Cerebellar nuclear complex (tissue), 1 donor: Measurements from ENCODE around the gene CDC25A.
"Not testable (repeated sequence)": the region's sequence is repeated elsewhere in the genome, so short reads cannot be mapped to it uniquely, and the experiment has no call there.

Source experiments
- DNase-seq, 2 experiments: peaks; one replicate each; lab custom pipeline; 2025; lab: John Stamatoyannopoulos, UW

Gene CDC25A

DNA sequence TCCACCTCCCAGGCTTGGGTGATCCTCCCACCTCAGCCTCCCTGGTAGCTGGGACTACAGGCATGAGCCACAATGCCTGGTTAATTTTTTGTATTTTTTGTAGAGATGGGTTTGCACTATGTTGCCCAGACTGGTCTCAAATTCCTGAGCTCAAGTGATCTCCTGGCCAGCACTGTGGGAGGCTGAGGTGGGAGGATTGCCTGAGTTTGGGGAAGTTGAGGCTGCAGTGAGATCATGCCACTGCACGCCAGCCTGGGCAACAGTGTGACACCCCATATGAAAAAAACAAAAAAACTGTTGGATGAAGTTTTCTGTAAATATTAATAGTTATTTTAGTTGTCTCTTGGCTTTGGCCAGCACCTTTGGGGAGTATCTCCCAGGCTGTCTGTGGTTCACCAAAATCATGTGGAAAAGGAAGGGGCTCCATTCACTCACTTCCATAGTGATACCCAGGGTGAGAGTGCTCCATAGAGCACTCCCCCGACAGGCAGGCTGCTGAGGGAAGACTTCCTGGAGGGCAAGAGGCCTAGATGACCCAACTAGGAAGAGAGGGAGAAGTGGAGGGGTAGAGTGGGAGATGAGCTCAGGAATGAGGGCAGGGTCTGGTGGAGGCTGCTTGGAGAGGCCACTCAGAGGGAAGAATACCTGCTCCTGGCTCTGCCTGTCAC lies 47.1 kb downstream of the CDC25A start:
- no peak for DNase-seq

DNA sequence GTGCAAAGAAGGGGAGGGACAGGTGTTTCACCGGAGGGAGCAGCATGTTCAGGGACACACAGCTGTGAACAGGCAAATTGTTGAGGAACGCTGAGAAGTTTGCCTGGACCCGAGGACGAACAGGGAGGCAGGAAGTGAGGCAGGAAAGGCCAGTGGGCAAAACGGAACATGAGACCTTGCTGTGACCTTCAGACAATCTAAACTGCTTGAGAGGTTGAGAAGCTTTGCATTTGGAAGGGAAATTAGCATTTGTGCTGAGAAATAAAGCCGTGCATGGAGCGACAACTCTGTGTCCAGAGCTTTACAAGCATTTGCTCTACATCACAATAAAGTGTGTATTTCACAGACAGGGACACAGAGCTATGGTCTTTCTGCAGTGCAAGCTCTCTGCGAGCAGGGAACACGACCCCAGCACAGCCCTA lies 47.9 kb downstream of the CDC25A start:
- DNase-seq, result no peak

DNA sequence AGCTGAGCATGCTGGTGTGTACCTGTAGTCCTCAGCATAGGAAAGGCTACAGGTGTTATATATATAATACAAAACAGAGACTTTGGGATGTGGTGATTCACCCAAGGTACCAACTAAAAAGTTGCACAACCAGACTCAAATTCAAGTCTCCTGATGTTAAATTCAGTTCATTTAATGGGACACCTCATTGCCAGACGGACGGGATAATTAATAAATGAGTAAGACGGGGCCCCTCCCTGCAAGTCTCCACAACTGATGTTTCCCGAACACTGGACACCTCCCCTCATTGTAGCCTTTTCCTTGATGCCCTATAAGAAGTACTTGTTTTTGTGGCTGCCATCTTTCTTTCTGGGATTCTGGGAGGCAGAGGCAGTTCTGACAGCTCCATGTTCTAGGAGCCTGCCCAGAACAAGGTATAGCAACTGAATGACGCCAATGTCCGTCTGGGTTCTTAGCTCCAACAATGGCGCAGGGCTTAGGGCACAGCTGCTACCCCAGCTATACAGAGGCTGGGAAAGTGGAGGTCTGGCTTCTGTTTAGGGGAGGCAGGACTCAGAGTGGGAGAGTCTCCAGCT lies 50.7 kb downstream of the CDC25A start:
- no peak for DNase-seq

DNA sequence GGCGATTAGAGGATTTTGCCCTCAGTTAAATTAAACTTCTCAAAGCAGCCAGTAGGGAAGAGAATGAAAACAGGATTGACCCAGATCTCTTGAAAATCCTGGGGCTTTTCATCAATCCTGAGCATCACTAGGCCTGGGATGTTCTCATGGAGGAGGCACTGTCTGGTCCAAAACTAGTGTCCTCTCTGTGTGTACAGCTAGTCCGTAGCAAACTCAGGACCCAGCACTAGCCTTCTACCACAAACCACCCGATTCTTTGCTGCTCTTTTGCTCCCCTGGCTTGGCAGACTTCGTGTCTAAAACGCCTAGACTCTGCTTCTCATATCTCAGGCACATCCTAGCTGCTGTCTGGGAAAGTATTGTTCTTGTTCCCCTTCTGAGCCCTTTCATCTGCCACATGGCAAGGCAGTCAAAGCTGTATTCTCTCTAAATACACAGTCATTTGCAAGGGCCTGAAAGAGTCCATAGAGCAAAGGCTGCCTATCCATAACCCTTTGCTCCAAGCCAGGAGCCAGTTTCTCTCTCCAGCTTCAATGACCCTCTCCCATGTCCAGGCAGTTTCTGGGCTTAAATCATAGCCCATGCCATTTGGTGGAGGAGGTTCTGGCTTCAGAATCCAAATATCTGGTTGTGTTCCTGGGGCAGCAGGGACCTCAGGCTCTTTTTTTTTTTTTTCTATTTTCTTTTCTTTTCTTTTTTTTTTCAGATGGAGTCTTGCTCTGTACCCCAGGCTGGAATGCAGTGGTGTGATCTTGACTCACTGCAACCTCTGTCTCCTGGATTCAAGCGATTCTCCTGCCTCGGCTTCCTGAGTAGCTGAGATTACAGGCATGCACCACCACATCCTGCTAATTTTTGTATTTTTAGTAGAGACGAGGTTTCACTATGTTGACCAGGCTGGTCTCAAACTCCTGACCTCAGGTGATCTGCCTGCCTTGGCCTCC lies 52.4 kb downstream of the CDC25A start:
- no peak for DNase-seq

DNA sequence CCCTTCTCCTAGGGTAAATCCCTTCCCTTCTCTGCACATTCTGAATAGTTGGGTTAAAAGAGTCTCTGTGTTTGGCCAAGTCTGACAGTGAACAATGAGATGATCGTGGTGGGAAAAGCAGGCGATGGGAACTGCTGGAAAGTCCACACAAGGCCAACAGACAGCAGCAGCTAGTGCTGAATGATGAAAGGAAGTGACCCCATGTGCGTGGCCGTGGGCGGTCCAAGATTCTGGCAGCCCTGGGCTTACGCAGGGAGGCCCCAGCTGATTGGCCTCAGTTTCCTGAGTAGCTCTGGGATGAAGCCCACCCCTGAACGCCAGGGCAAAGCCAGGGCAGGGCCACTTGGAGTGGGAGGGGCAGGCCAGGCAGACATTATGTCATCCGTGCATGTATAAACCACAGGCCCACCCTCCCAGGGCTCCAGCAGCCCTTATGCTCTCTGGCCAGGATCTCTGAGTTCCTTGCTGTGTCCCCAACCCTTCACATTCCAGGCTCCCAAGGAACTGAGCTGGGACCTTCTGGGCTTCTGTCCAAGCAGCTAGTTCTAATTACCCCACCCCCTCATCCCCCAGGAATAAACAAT lies 57.8 kb downstream of the CDC25A start:
- DNase-seq, result no peak

DNA sequence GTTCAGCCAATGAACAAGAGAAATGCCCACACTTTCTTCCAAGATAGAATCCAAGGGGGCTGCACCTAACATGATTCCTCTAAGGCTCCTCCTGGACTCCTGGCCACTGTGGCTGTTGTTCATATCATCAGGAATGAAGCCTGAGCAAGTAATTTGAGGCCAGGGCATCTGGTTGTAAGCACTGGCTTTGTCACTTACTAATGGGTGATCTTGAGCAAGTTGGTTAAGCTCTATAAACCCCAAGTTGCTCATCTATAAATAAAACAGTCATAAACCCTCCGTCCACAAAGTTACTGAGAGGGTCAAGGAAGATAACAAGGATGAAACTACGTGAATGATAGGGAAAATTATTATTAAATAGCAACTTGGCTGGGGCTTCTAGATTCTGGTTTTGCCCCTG lies 58.3 kb downstream of the CDC25A start:
- DNase-seq, result no peak

DNA sequence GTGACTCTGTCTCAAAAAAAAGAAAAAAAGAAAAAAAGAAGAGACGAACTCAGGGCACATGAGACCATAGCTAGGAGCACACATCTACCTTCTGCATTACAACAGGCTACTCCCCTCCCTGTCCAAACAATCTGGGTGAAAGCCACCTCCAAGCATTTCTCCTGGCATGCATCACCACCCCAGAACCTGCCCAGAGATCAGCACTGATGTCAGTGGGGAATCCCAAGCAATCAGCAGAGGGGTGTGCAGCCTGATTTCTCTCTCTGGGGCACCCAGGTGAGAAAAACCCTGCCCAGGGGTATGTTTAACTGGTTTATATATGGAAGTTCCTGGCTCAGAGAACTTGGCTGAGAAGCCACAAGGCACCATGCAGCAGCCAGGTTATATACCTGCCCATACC lies 59.4 kb downstream of the CDC25A start:
- no peak for DNase-seq

DNA sequence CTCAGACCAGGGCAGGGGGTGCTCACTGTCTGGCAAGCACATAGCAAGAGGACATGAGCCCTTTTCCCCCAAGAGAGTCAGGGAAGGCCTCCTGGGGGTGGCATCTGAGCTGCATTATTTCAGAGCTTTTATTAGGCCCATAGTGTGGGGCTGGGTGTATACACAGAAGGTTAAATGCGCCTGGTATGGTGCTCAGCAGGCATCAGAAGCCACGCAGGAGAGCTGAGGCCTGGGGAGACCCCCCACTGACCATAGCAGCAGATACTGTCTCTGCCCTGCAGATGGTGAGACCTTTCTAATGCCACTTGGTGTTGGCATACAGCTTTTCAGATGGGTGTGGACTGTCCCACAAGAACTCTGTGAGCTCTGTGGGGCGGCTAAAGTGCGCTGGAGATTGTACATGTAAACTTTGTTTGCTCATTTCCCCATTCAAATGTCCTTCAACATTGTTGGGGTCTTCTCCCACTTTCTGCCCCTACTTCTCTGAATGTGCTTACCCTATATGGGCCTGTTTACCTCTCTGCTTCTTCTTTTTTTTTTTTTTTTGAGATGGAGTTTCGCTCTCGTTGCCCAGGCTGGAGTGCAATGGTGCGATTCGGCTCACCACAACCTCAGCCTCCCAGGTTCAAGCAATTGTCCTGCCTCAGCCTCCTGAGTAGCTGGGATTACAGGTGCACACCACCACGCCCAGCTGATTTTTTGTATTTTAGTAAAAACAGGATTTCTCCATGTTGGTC lies 62.2 kb downstream of the CDC25A start:
- DNase-seq, result no peak

DNA sequence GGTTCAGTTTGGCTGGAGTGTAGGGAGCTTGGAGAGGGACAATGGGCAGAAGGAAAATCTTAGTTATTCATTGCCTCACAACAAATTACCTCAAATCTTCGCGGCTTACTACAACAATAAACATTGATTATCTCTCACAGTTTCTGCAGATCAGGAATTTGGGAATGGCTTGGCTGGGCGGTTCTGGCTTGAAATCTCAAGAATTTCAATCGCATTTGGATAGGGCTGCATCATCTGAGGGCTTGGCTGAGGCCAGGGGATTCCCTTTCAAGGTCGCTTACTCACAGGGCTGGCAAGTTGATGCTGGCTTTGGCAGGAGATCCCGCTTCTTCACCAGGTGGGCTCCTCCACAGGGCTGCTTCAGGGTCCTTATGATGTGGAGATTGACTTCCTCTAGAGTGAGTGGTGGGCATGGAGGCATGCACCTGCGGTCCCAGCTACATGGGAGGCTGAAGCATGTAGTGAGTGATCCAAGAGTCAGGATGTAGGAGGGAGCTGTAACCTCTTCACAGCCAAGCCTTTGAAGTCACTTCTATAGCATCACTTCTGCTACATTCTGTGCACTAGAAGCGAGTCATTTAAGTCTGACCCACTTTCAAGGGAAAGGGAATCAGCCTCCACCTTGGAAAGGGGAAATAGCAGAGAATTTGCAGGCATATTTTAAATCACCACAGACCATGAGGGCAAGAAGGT lies 63.1 kb downstream of the CDC25A start:
- DNase-seq, result no peak

DNA sequence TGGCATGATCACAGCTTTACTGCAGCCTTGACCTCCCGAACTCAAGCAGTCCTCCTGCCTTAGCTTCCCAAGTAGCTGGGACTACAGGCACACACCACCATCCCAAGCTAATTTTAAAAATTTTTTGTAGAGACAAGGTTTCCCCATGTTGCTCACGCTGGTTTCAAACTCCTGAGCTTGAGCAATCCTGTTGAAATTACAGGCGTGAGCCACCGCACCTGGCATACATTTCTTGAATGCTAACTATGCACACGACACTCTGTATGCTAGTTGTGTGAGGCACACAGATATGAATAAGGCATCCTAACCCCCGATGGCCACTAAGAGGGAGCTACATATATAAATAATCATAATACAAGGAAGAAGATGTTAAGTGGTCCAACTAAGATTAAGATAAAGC lies 64.9 kb downstream of the CDC25A start:
- DNase-seq, result no peak

DNA sequence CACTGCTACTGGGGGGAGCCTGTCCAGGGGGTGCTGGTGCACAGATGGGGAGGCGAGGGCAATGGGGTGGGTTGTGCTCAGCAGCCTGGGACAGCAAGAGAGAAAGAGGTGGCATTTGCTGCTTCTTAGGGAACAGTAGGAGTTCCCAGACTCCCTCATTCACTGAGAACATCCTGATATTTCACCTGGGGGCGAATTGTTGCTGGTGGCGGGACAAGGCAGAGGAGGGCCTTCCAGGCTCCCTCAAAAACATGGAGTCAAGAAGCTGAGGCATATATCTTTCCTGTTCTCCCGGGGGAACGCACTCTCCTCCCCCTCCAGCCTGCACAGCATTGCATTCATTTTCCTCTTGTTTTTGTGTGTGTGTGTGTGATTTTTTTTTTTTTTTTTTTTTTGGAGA lies 65.7 kb downstream of the CDC25A start:
- no peak for DNase-seq

DNA sequence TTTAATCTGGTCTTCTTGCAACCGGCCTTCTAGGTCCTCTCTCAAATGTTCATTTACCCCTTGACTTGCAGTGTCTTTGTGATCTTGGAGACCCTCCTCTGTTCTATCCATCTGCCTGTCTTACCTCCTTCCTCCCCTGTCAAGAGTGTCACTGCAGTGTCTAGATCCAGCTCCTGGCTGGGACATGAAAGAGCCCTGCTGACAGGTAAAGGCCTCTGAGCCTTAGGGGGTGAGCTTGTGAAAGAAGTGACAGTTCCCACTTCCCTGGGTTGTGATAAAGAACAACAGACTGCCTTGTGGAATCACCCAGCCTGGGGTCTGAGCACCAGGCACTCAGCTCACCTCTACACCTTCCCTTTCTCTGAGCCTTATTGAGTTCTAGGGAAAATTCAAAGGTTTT lies 68.0 kb downstream of the CDC25A start:
- DNase-seq, result no peak

DNA sequence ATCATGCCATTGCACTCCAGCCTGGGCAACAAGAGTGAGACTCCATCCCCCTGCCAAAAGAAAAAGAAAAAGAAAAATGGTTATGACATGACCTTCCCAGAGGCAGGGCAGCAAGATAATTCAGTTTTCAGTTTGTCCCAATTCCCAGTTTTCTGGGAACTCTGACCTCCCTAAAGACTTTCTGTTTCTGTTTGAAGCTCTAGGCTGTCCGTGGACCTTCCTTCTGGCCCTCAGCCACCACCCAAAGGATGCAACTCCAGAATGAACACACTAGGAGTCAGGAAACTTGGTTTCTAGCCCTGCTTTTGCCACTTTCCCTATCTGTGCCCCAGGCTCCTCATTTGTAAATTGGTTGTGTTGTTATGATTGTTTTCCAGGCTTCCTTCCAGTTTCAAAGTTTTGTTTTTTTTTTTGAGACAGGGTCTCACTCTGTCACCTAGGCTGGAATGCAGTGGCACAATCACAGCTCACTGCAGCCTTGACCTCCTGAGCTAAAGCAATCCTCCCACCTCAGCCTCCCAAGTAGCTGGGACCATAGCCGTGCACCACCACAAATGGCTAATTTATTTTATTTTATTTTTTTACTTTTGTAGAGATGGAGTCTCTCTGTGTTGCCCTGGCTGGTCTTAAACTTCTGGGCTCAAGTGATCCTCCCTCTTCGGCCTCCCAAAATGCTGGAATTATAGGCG lies 68.6 kb downstream of the CDC25A start:
- DNase-seq, result no peak

DNA sequence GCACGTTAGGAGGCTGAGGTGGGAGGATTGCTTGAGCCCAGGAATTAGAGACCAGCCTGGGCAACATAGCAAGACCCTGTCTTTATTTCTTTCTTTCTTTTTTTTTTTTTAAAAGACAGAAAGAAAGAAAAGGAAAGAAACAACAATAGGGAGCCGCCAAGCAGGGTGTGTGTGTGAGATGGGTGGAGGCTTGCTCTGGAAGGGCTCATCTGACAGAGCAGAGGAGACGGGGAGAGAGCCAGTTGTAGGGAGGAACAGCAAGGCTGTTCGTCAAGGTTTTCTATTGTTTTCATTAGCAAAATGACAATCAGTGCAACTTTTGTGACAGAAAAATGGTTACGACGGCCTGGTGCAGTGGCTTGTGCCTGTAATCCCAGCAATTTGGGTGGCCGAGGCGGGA lies 69.3 kb downstream of the CDC25A start:
- no peak for DNase-seq

DNA sequence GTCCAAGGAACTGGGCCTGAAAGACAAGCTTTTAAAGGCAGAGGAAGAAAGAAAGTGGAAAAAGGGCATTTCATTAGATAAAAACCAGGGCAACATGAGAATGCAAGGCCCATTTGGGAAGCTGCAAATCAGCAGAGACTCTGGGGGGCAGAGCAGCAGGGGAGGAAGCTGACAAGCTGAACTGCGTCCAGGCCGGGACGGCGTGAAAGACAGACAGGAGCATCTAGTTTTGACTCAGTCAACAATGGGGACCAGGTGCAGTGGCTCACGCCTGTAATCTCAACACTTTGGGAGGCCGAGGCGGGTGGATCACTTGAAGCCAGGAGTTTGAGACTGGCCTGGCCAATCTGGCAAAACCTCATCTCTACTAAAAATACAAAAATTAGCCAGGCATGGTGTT lies 69.9 kb downstream of the CDC25A start:
- DNase-seq, result no peak

DNA sequence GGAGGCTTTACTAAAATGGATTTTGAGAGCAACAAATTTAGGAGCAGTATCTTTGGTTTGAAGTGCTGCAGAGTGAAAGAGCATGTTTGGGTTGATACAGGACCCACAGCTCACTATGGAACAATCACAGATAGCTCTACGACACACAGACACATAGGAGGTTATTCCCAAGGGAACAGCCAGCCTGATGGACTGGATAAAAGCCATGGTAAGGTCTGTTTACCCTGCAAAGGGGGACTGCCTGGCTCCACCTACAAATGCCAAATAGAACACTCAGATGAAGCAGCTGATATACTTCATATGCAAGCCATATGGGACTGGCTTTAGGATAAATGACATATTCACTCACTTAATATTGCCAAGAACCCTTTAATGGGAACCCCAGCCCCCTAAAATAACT lies 75.4 kb downstream of the CDC25A start:
- DNase-seq, result no peak

DNA sequence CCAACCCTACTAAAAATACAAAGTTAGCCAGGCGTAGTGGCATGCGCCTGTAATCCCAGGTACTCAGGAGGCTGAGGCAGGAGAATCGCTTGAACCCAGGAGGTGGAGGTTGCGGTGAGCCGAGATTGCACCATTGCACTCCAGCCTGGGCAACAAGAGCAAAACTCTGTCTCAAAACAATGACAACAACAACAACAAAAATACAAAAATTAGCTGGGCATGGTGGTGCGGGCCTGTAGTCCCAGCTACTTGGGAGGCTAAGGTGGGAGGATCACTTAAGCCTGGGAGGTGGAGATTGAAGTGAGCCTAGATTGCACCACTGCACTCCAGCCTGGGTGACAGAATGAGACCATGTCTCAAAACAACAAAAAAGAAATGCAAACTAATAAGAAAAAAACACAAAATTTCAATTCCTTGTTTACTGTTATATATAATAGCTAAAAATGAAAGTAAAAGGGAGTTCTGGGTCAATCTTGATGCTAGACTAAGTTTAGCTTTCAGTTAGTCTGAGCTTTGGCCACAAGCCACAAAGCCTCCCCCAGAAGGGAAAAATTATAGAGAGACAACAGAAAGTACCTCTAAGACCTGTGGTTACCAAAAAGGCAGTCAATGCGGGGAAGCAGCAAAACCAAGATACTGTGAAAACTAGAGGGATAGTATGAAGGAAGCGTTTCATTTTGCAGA lies 76.0 kb downstream of the CDC25A start:
- DNase-seq, result not testable (repeated sequence)

DNA sequence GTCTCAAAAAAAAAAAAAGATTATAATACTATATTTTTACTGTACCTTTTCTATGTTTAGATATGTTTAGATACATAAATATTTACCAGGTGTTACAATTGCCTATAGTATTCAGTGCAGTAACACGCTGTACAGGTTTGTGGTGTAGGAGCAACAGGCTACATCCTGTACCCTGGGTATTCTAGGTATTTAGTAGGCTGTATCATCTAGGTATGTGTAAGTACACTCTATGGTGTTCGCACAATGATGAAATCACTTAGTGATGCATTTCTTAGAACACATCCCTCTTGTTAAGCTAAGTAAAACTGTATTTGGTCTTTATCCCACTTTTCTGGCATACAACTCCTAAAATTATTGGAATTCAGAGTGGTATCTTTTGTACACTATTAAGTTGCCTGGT lies 77.8 kb downstream of the CDC25A start:
- DNase-seq, result no peak

DNA sequence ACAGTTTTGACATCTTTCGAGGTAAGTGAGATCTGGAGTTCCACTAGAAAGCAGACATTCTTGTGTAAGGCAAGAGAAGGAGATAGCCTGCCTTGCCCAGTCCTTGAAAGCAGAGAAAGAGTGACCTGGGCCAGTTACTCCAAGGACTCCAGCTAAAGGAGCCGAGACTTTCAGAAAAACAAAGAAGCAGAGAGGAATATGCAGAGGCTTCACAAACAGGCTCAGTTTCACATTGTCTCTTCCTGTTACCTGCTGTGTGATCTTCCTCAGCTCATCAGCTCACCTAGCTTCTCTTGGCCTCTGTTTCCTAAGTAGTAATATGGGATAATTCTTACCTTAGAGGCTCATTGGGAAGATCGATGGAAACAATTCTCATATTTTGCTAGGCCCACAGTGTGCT lies 81.0 kb downstream of the CDC25A start:
- DNase-seq, result no peak
